ENCODE results near the gene PID1.

The PID1 gene

GRCh38 chr2:228987441-228988155 is 283.5 kb downstream of the PID1 start:
- no peak for DNase-seq

GRCh38 chr2:228986961-228987360 is 284.1 kb downstream of the PID1 start:
- no peak for DNase-seq

- DNase-seq = no peak
Observed at GRCh38 chr2:228983700-228984099, 287.4 kb downstream of the PID1 start.

- DNase-seq = no peak
Observed at GRCh38 chr2:228974169-228974568, 296.9 kb downstream of the PID1 start.

Data from activated CD4-positive, CD25-positive, alpha-beta regulatory T cell treated with anti-CD3 and anti-CD28 coated beads, Interleukin-2, amount 50 U/mL, for 72 hours (primary cell).